ENCODE results near the gene TMCO4.

The TMCO4 gene

DNA sequence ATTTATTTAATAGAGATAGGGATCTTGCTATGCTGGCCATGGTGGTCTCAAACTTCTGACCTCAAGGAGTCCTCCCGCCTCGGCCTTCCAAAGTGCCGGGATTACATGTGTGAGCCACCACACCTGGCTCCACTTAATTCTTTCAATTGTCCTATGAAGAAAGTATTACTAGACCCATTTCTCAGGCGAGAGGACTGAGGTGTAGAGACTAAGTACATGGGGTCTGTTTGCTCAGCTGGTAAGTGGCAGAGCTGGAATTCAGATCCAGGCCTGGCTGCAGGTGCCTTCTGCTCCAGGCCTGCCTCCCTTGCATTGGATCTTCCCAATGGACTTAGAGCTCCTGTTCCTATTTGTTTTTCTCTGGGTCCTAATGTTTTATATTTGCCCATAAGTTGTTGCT is 79.5 kb downstream of the TMCO4 start:
- peaks cover 6 to 7% of the 10 kb centered on the region in 2 donors for H3K4me1 Mint-ChIP-seq
- no peak for ATAC-seq (replicated peaks)
- H3K27ac Mint-ChIP-seq: no peak overlapping the region
- DNase-seq: no peak
- no peaks in the 10 kb centered on the region for H3K9me3 Mint-ChIP-seq
- peaks cover 12 to 28% of the 10 kb centered on the region in 2 donors for H3K36me3 Mint-ChIP-seq
- H3K27me3 Mint-ChIP-seq: no peaks in the 10 kb centered on the region
- no peak overlapping the region for H3K4me3 Mint-ChIP-seq

DNA sequence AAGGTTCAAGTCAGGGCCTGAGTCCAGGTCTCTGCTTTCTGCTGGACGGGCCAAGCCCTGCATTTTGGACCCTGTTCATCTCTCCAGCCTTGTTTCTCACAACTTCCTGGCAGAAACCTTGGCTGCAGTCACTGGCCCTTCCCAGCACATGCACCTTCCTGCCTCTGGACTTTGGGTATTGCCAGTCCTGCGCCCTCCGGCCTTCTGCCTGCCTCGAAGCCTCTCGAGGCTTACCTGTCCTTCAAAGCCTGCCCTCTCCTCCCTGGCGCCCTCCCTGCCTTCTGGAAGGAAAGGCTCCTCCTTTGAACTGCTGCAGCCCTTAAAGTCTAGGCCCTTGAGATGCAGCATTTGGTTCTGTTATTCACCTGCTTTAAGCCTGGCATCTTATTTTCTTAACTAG is 82.2 kb downstream of the TMCO4 start:
- no peak overlapping the region for H3K4me3 Mint-ChIP-seq
- no peak overlapping the region for H3K27ac Mint-ChIP-seq
- DNase-seq: no peak
- H3K9me3 Mint-ChIP-seq: no peaks in the 10 kb centered on the region
- peaks cover 6 to 7% of the 10 kb centered on the region in 2 donors for H3K4me1 Mint-ChIP-seq
- peaks cover 10 to 25% of the 10 kb centered on the region in 2 donors for H3K36me3 Mint-ChIP-seq
- H3K27me3 Mint-ChIP-seq: no peaks in the 10 kb centered on the region
- no peak for ATAC-seq (replicated peaks)

GRCh38 chr1:19715334-19716203 is 84.1 kb downstream of the TMCO4 start:
- Mint-ChIP-seq H3K36me3 (peaks cover 9 to 16% of the 10 kb centered on the region in 2 donors), H3K4me1 (peaks cover 5 to 6% of the 10 kb centered on the region in 2 donors), H3K27me3 (no peaks in the 10 kb centered on the region), H3K27ac (no peak overlapping the region), H3K4me3 (no peak overlapping the region), H3K9me3 (no peaks in the 10 kb centered on the region)
- ATAC-seq (replicated peaks) (peak; percentile 96 to 98), DNase-seq (peak; percentile 71)

- no peaks in the 10 kb centered on the region for H3K9me3 Mint-ChIP-seq
- peaks cover 17 to 25% of the 10 kb centered on the region in 2 donors for H3K36me3 Mint-ChIP-seq
- DNase-seq (no peak), ATAC-seq (replicated peaks) (no peak)
- H3K4me3 Mint-ChIP-seq: no peak overlapping the region
- no peak overlapping the region for H3K27ac Mint-ChIP-seq
- peaks cover 5 to 6% of the 10 kb centered on the region in 2 donors for H3K4me1 Mint-ChIP-seq
- no peaks in the 10 kb centered on the region for H3K27me3 Mint-ChIP-seq
These were observed 86.8 kb downstream of the TMCO4 start for GRCh38 chr1:19712928-19713327.

GRCh38 chr1:19710825-19711611 is 88.7 kb downstream of the TMCO4 start:
- Mint-ChIP-seq H3K27ac (no peak overlapping the region), H3K9me3 (no peaks in the 10 kb centered on the region)
- no peak for DNase-seq

GRCh38 chr1:19709260-19709793 is 90.4 kb downstream of the TMCO4 start:
- H3K4me3 Mint-ChIP-seq: no peak overlapping the region
- ATAC-seq (replicated peaks) (no peak), DNase-seq (no peak)
- H3K4me1 Mint-ChIP-seq: peaks cover 0 to 3% of the 10 kb centered on the region in 2 donors
- peaks cover 13 to 23% of the 10 kb centered on the region in 2 donors for H3K36me3 Mint-ChIP-seq
- no peaks in the 10 kb centered on the region for H3K9me3 Mint-ChIP-seq
- no peaks in the 10 kb centered on the region for H3K27me3 Mint-ChIP-seq
- H3K27ac Mint-ChIP-seq: no peak overlapping the region

More at GRCh38 chr1:19710825-19711611, 88.7 kb downstream of the TMCO4 start:
- no peaks in the 10 kb centered on the region for H3K27me3 Mint-ChIP-seq
- peaks cover 17 to 29% of the 10 kb centered on the region in 2 donors for H3K36me3 Mint-ChIP-seq
- H3K4me1 Mint-ChIP-seq: peaks cover 5 to 6% of the 10 kb centered on the region in 2 donors
- no peak overlapping the region for H3K4me3 Mint-ChIP-seq
- no peak for ATAC-seq (replicated peaks)

DNA sequence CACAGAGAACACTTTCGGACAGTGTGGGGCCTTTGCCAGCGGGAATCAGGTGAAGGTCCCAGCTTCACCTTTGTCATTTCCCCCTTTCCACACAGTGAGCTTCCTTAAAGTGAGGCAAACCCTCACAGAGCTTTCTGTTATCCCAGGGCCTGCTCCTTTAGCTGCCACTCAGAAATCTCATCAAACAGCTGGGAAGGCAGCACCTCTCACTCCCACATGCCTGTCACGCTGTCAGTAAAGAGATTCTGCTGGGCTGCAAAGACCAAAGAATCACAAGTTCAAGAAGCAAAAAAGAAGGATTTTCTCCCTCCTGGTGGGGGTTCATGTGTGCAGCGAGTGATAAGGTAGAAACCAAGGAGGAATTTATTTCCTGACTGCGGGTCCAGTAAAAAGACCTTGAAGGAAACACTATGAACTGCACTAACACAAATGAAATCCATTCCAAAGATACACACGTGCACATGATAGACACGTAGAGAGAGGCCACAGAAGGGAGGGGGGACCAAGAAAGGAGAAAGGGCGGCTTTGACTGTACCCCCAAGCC is 91.1 kb downstream of the TMCO4 start:
- no peak for DNase-seq
- Mint-ChIP-seq H3K27ac (no peak overlapping the region), H3K36me3 (peaks cover 13 to 21% of the 10 kb centered on the region in 2 donors), H3K4me3 (no peak overlapping the region), H3K9me3 (no peaks in the 10 kb centered on the region), H3K27me3 (no peaks in the 10 kb centered on the region), H3K4me1 (peaks cover 0 to 3% of the 10 kb centered on the region in 2 donors)
- no peak for ATAC-seq (replicated peaks)

- ATAC-seq (replicated peaks) (no peak), DNase-seq (no peak)
- H3K27me3 Mint-ChIP-seq: no peaks in the 10 kb centered on the region
- H3K4me3 Mint-ChIP-seq: no peak overlapping the region
- no peak overlapping the region for H3K27ac Mint-ChIP-seq
- peaks cover 11 to 15% of the 10 kb centered on the region in 2 donors for H3K36me3 Mint-ChIP-seq
- H3K4me1 Mint-ChIP-seq: peaks cover 0 to 3% of the 10 kb centered on the region in 2 donors
- no peaks in the 10 kb centered on the region for H3K9me3 Mint-ChIP-seq
These were observed 93.6 kb downstream of the TMCO4 start for GRCh38 chr1:19706136-19706535.

GRCh38 chr1:19705464-19705863 is 94.3 kb downstream of the TMCO4 start:
- Mint-ChIP-seq H3K27ac (no peak overlapping the region), H3K36me3 (peaks cover 12 to 13% of the 10 kb centered on the region in 2 donors), H3K4me1 (peaks cover 0 to 3% of the 10 kb centered on the region in 2 donors), H3K27me3 (no peaks in the 10 kb centered on the region), H3K9me3 (no peaks in the 10 kb centered on the region), H3K4me3 (no peak overlapping the region)
- ATAC-seq (replicated peaks) (no peak), DNase-seq (no peak)

- Mint-ChIP-seq H3K27ac (no peak overlapping the region), H3K36me3 (peaks cover 15% of the 10 kb centered on the region in 2 donors), H3K27me3 (no peaks in the 10 kb centered on the region), H3K4me1 (peaks cover 0 to 3% of the 10 kb centered on the region in 2 donors), H3K9me3 (no peaks in the 10 kb centered on the region), H3K4me3 (no peak overlapping the region)
- DNase-seq (peak; percentile 15), ATAC-seq (replicated peaks) (peak; percentile 61 to 63)
These were observed 95.2 kb downstream of the TMCO4 start for GRCh38 chr1:19704247-19705113.

- Mint-ChIP-seq H3K4me3 (no peak overlapping the region), H3K27ac (no peak overlapping the region), H3K36me3 (peaks cover 13 to 16% of the 10 kb centered on the region in 2 donors), H3K4me1 (peaks cover 5 to 6% of the 10 kb centered on the region in 2 donors), H3K27me3 (no peaks in the 10 kb centered on the region), H3K9me3 (no peaks in the 10 kb centered on the region)
- DNase-seq: no peak
- no peak for ATAC-seq (replicated peaks)
These were observed 96.4 kb downstream of the TMCO4 start for GRCh38 chr1:19703280-19703679.

DNA sequence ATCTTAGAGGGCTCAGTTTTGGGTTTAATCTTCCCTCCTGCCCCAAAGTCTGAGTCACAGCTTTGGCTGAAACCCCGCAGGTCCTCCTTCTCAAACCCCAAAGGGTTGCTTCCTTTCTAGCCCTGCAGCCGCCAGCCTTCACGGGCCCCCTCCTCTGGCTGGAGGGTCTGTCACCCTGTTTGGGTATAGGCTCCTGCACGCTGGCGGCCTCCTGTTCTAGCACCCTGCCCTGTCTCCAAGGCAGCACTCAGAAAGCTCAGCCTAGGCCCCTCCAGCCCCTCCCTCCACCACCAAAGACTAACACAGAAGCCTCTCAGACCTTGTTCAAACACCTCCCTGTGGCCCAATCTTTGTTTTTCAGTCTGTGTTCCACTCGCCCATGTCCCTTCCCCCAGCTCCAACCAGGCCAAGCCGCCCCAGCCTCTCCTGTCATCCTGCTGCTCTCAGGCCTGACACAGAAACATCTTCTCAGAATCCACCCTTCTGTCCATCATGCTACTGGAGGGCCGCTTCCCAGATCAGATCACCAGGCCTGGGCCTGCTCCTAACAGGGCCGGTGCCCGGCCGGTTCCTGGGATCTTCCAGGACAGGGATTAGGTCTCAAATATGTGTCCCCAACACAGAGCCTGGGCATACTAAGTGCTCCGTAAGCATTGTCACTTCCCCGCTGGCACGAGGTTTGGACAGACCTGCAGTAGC is 99.5 kb downstream of the TMCO4 start:
- DNase-seq (no peak), ATAC-seq (replicated peaks) (no peak)
- Mint-ChIP-seq H3K36me3 (peaks cover 30 to 33% of the 10 kb centered on the region in 2 donors), H3K4me3 (no peak overlapping the region), H3K27ac (peak overlapping the region; percentile 63), H3K4me1 (peaks cover 10 to 13% of the 10 kb centered on the region in 2 donors), H3K9me3 (peaks cover 3% of the 10 kb centered on the region in 2 donors), H3K27me3 (no peaks in the 10 kb centered on the region)

- Mint-ChIP-seq H3K9me3 (peaks cover 3% of the 10 kb centered on the region in 2 donors), H3K27me3 (no peaks in the 10 kb centered on the region), H3K4me1 (peaks cover 7 to 13% of the 10 kb centered on the region in 2 donors), H3K4me3 (no peak overlapping the region), H3K36me3 (peaks cover 36 to 48% of the 10 kb centered on the region in 2 donors), H3K27ac (peak overlapping the region; percentile 14)
- DNase-seq: no peak
- ATAC-seq (replicated peaks): peak; percentile 74 to 84
These were observed 101.5 kb downstream of the TMCO4 start for GRCh38 chr1:19698181-19698580.

All from stimulated activated naive B cell treated with anti-CD40 and anti-IgM and Interleukin-4, amounts not matched to agents 10 μg/mL and 1 μg/mL and 100 μg/mL, for 72 hours (primary cell).